HepG2 (cell line): ENCODE data around the gene LRRC10.

Experiments used
- TBX3 ChIP-seq: fragments of 450-650 bp; IDR thresholded peaks from 2 replicates; pipeline ENCODE4 v1.6.1; 2017; ENCODE audit warnings: antibody characterized with exemption, mild to moderate bottlenecking, inconsistent platforms, borderline replicate concordance
- ZNF10 ChIP-seq: sonication (generic); formaldehyde crosslinking; IDR thresholded peaks from 2 replicates; pipeline ENCODE4 v1.4.0; 2020; ENCODE audit warnings: mild to moderate bottlenecking, low read depth, missing genetic modification reagents, borderline replicate concordance
- TF ChIP-seq, protein P1 (sequence below): sonication (generic); formaldehyde crosslinking; IDR thresholded peaks from 2 replicates; pipeline ENCODE4 v1.4.0; 2020; ENCODE audit warnings: missing genetic modification reagents
- TF ChIP-seq, protein P2 (sequence below): IDR thresholded peaks from 2 replicates; pipeline ENCODE4 v1.6.1; 2012; ENCODE audit warnings: inconsistent platforms
- TF ChIP-seq, protein P3 (sequence below): fragments of 450-650 bp; IDR thresholded peaks from 2 replicates; pipeline ENCODE4 v1.6.1; 2017; ENCODE audit warnings: mild to moderate bottlenecking

DNA sequence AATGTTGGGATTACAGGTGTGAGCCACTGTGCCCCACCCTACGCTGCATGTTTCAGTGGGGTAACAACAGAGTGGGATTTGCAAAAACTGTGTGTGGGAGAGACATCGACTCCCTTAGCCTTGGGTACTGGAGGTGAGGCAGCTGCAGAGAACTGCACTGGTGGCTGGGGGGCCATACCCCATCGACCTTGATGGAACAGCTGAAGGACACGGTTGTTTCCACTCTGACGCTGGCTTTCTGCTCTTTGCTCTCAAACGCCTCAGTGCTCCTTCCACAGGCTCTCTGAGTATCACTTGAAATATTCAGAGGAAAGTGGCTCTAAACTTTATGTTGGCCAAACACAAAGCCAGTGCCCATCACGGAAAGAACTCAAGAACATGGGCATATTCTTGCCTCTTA, 30.8 kb upstream of the LRRC10 start:
- TF ChIP-seq, protein P1, sequence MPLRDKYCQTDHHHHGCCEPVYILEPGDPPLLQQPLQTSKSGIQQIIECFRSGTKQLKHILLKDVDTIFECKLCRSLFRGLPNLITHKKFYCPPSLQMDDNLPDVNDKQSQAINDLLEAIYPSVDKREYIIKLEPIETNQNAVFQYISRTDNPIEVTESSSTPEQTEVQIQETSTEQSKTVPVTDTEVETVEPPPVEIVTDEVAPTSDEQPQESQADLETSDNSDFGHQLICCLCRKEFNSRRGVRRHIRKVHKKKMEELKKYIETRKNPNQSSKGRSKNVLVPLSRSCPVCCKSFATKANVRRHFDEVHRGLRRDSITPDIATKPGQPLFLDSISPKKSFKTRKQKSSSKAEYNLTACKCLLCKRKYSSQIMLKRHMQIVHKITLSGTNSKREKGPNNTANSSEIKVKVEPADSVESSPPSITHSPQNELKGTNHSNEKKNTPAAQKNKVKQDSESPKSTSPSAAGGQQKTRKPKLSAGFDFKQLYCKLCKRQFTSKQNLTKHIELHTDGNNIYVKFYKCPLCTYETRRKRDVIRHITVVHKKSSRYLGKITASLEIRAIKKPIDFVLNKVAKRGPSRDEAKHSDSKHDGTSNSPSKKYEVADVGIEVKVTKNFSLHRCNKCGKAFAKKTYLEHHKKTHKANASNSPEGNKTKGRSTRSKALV (CRISPR knock-in tag): no peak
- TF ChIP-seq TBX3 (no peak), ZNF10 (CRISPR knock-in tag) (no peak)
- TF ChIP-seq, protein P2, sequence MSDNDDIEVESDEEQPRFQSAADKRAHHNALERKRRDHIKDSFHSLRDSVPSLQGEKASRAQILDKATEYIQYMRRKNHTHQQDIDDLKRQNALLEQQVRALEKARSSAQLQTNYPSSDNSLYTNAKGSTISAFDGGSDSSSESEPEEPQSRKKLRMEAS: no peak
- TF ChIP-seq, protein P3, sequence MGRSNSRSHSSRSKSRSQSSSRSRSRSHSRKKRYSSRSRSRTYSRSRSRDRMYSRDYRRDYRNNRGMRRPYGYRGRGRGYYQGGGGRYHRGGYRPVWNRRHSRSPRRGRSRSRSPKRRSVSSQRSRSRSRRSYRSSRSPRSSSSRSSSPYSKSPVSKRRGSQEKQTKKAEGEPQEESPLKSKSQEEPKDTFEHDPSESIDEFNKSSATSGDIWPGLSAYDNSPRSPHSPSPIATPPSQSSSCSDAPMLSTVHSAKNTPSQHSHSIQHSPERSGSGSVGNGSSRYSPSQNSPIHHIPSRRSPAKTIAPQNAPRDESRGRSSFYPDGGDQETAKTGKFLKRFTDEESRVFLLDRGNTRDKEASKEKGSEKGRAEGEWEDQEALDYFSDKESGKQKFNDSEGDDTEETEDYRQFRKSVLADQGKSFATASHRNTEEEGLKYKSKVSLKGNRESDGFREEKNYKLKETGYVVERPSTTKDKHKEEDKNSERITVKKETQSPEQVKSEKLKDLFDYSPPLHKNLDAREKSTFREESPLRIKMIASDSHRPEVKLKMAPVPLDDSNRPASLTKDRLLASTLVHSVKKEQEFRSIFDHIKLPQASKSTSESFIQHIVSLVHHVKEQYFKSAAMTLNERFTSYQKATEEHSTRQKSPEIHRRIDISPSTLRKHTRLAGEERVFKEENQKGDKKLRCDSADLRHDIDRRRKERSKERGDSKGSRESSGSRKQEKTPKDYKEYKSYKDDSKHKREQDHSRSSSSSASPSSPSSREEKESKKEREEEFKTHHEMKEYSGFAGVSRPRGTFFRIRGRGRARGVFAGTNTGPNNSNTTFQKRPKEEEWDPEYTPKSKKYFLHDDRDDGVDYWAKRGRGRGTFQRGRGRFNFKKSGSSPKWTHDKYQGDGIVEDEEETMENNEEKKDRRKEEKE: no peak
